LoVo (cell line): ENCODE measurements around the gene MC2R.
A peak's percentile ranks its signal among the peaks of the same experiment; 100 is the strongest.
"Not testable (repeated sequence)": the region's sequence is repeated elsewhere in the genome, so short reads cannot be mapped to it uniquely, and the experiment has no call there.

Source experiments
- DNase-seq: peaks from one replicate; pipeline ENCODE4 v3.0.0-alpha.2; 2016; ENCODE audit warnings: low spot score

MC2R gene

DNA sequence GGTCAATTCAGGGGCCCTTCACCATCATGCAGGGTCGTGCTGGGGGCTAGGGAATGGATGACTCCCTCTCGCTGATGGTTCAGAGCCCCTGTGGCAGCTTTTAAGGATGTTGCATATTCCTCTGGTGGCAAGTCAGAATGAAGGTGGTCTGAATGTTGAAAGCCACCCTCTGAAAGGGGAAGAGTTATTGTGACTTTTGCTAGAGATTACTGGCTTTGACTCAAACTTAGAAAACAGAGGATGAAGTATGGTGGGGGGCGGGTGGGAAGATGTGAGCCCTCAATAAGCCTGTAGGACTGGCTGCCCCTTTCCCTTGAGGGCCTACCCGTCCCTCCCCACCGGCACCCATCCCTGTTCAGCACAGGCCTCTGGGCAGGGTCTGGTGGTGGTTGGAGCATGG, 23.2 kb downstream of the MC2R start:
- DNase-seq, result no peak

DNA sequence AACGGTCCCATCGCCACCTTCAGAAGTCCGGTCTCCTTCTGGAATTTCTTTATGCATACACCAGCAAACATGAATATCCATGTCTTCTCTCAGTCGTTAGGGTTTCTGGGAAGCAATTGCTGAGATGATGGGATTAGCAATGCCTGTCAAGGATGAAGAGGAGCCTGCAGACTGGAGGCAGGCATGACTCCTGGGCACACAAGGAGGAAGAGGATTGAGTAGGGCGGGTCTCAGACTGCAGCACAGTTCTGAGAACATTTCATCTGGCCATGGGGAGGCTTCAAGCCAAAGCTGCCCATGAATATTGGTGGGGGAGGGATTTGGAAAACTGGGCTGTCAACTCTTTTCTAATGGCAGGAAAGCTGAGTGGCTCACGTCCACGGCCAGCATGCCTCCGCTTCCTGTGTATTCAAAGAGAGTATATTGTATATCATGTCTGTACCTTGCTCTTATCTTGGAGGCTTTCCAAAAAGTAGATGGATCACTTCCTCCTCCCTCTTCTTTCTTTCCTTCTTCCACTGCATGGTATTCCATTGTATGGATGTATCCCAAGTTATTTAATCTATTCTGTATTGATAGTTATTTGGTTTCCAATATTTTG, 24.5 kb downstream of the MC2R start:
- DNase-seq, result no peak

DNA sequence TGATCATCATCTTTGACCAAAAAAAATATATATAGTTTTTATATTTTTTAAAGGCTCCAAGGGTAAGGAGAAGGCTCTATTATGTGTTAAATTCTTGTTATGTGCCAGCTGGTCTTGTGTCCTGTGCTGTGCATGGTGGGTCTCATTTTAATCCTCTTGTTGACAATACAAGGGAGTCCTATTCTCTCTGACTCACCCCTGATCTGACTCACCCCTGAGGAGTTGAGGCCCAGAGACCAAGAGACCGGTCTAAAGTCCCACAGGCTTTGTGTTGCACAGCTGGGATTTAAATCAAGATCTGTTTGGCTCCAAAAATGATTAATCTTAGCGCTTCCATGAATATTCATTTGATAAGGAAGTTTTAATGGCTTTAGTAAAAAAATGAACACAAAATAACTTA, 25.7 kb downstream of the MC2R start:
- peak; percentile 2 for DNase-seq

DNA sequence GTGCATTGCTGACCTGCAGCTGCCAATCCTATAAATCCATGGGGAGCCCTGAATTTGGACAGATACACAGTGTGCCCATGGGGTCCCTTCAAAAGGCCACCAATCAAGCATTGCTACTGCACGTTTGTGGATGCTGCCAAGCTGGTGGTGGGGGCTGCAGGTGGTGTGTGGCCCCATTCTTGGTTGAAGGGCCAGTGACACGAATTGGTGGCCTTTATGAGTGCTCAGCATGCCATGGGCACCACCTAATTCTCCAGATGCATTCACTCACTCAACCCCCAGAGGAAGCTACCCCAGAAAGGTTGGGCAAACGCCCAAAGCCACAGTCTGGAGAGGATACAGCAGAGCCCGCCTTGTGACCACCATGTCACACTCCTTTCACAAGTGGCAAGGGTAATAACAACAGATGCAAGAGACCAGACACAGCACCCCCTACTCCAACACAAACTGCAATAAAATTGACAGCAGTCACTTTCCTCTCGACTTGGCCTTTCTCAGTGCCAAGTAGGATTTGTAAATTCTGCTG, 27.1 kb downstream of the MC2R start:
- no peak for DNase-seq

DNA sequence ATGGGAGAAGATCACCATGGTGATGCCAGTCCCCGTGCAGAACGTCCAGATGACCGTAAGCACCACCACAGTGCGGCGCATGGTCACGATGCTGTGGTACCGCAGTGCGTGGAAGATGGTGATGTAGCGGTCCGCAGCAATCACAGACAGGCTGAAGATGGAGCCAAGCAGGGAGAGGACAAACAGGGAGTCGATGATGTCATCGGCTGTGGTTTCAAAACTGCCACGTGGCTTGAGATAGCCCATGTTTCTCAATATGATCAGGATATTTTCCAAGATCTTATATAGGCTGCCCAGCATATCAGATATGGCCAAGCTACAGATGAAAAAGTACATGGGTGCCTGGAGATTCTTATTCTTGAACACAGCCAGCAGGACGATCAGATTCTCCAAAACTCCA, 30.3 kb downstream of the MC2R start:
- no peak for DNase-seq

DNA sequence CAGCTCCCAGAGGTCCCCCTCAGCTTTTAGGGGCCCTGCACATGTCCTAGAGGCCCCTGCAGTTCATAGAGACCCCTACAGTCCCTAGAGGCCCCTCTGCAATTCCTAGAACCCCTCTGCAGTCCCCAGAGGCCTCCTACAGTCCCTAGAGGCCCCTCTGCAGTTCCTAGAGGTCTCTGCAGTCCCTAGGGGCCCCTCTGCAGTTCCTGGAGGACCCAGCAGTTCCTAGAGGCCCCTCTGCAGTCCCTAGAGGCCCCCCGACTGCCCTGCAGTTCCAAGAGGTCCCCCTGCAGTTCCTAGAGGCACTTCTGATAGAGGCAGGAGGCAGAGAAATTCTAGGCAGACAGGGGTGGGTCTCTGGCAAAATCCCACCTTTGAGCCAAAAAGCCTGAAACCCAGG, 35.4 kb downstream of the MC2R start:
- no peak for DNase-seq

DNA sequence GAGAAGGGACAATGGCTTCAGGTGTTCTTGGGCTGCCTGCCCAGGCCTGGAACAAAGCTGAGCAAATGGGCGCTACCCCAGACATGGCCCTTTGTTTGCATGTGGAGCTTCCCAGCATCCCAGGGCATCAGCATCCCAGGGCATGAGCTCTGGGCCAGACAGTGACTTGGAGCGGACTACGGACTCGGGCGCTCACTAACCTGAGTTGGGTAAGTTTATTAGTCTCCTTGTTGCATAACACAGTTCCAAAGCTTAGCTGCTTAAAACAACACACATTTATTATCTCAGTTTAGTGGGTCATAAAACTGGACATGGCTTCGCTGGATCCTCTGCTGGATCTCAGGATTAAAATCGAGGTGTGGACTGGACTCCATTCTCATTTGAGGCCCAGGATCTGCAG, 35.8 kb downstream of the MC2R start:
- no peak for DNase-seq

DNA sequence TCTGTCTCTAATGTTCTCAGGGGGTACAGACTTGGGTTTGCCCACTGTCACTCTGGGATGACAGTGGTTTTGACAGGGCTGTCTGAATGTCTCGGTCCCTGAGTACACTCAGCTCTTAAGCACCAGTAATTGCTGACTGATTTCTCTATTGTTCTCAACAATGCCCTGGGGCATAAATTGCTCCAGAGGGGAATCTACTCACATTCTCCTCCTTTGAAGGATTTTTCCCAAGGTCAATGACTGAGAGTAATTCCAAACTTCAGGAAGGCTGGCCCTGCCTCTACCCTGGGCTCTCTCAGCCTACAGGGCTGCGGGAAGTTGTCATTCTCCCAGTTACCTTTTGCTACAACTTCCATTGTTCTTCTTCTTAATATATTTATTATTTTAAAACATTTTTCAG, 36.5 kb downstream of the MC2R start:
- DNase-seq, result no peak

DNA sequence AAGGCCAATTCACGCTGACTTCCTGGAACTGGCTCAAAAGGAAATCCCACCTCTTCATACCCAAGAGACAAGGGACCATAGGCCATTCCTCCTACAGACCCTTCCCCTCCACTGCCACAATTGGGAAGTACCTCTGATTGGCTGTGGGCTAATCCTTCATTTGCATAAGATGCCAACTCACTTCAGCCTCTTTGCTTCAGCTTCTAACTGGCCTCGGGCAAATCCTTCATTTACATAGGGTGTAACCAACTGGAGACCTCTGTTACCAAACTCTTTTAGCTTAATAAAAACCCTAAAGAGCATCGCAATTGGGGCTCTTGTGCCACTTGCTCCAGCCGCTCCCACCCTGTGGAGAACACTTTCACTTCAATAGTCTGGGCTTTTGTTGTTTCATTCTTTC, 38.2 kb downstream of the MC2R start:
- DNase-seq, result no peak

DNA sequence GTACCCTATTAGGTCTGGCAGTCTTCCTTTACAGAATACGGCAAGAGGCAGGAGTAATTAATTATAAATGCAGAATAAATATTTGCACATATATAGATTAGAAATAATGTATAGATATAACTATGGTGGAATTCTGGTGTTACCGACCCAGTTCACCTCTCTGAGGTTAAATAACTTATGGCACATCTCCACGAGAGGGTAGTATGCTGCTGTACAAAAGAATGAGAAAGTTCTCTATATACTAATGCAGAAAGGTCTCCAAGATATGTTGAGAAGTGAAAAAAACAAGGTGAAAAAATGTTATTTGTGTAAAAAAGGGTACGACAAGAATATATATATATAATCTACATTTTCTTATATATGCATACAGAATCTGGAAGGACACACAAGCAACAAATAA, 40.8 kb downstream of the MC2R start:
- no peak for DNase-seq

DNA sequence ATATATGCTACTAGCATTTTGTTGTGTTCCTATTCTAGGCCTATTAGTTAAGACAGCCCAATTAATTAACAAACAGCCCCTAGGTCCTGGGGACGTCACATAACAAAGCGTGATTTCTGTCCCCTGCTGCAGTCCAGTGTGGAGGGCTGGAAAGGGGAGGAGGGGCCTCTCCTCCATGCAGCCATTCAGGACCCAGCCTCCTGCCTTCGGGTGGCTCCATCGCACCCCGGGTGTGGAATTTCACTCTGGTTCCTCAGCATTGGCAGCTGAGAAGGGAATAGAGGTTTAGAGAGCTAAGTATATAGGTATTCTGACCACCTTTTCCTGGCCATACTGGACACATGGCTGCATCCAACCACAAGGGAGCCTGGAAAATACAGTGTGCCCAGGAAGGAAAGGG, 42.4 kb downstream of the MC2R start:
- DNase-seq, result no peak

DNA sequence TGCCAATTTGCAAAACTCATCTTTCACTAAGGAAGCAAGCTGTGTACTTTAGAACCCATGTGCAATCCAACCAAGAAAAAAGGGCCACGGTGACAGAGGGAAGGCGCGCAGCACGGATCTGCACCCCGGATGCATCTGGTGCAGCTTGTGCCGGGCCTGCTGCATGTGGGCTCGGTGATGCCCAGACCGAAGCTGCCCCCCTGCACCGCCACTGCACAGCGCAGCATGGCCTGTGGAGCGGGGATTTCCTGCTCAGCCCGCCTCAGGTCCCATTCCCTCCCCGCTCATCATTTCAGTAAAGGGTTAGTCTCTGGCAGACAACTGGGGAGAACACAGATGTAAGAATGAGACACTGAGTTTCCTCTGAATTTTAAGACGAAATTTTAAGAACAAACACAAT, 43.0 kb downstream of the MC2R start:
- DNase-seq, result no peak

DNA sequence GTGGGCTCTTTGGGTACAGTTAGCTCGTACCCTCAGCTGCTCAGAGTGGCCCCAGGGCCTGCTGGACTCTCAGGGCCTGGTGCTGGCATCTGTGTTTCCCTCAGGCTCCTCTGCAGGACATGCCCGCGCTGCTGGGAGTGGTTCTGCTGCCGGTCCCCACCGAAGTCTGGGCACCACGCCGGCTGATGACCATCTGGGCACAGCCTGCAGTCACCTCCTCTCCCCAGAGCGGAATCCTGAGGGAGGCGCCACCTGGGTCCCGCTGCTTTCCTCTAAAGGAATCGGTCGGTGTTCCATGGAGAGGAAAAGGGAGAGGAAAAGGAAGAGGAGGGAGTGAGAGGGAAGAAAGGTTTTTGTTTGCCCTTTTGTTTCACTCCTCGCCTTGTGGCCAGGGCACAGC, 43.6 kb downstream of the MC2R start:
- no peak for DNase-seq

DNA sequence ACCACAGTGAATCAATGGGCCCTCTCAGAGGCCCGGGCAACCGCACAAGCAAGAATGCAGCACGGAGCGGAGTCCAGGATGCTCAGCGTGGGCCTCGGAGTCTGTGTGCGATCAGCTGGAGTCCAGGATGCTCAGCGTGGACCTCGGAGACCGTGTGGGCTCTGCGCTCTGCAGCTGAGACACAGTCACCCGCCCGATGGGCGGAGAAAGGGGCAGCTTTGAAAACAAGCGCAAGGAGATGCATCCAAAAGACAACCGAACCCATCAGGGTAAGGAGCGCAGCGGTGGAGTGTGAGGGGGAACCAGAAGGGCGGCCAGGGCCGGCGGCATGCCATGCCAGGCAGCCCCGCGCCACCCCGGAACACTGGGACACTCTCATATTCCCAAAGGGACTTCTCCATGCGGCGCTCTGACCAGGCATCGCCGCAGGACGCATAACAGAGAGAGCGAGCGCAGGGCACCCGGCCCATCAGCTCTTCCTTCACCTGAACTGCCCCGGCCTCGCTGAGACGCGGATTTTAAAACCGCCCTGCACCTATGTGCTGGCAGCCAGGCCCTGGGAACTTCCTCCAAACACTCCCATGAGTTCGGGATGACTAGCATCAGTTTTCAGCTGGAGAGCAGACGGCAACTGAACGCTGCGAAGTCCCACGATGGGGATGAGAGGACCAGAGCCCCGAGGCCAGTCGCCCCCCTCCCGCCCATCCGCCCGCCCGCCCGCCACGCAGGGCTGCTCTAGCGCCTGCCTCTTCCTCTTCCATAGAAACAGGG, 46.6 kb downstream of the MC2R start:
- DNase-seq, result no peak

DNA sequence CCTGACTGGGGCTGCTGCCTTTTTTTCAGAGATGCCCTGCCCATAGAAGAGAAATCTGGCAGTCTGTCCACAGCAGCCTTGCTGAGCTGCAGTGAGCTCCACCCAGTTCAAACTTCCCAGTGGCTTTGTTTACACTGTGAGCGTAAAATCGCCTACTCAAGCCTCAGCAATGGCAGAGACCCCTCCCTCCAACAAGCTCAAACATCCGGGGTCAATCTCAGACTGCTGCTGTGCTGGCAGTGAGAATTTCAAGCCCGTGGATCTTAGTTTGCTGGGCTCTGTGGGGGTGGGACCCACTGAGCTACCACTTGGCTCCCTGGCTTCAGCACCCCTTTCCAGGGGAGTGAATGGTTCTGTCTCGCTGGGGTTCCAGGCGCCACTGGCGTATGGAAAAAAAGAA, 52.4 kb downstream of the MC2R start:
- not testable (repeated sequence) for DNase-seq

DNA sequence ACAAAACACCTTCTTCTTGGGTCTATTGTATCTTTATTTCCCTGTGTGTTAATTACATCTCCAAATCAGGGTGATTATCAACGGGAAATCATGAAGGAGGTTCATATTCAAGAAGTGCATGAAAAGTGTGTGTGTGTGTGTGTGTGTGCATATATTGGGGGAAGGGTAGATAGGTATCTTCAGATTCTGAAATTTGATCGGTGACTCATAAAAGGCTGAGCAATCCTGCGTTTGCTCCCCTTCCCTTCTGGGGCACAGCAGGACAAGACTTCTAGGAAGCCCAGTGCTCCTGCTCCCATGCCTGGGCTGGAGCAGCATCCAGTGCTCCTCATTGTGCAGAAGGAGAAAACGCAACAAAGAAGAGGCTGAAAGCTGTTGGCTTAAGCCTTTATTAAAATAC, 65.5 kb downstream of the MC2R start:
- no peak for DNase-seq

DNA sequence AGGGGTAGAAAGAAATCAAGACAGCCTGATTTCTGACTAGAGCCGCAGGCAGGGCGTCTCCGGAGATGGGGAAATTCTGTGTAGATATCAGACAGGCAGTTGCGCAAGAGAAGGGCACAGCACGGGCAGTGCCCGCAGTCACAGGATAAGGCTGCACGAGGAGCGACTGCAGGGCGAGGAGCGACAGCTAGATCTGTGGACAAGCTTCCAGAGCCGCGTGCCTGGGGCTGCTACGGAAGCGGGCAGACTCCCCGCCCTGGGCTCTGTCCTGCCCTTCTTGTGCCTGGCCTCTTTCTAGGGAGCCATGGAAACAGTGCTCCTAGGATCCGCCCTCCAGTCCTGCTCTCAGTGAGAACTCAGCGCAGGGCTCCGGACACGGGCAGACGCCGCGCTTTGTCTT, 78.8 kb downstream of the MC2R start:
- DNase-seq, result no peak

DNA sequence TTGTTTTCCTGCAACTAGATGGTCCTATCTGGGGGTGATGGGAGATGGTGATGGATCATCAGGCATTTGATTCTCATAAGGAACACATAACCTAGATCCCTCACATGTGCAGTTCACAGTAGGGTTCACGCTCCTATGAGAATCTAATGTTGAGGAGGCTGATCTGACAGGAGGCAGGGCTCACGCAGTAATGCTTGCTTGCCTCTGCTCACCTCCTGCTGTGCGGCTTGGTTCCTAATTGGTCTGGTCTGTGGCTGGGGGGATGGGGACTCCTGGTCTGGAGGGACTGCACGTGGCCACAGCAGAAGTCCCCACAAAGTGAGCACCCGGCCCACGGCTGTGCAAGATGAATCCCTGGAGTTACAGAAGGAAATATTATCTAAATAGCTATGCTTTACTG, 80.1 kb downstream of the MC2R start:
- DNase-seq, result no peak

DNA sequence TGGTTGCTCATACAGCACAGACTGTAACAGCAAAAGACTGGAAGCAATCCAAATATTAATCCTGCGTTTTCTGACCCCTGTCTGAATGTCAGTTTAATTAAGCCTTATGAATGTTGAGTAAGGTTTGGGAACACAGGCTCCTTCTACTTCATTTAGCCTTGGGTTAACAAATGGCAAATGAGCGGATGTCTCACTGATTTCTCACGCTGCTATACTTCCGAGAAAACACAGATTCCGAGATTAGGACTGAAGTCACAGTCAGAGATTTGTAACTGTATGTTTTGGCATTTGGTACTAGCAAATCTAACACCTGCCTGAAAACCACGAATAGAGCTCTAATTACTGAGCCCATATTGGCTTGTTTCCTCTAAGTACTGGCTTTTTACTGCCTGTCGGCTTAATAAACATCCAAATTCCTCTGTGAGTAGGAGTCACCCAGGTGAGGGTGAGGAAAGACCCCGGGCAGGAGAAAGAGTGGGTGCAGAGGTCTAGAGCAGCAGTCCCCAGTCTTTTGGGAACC, 80.8 kb downstream of the MC2R start:
- no peak for DNase-seq
